ENCODE results near the gene MBP.
"Not testable (repeated sequence)": the region's sequence is repeated elsewhere in the genome, so short reads cannot be mapped to it uniquely, and the experiment has no call there.

MBP gene

DNA sequence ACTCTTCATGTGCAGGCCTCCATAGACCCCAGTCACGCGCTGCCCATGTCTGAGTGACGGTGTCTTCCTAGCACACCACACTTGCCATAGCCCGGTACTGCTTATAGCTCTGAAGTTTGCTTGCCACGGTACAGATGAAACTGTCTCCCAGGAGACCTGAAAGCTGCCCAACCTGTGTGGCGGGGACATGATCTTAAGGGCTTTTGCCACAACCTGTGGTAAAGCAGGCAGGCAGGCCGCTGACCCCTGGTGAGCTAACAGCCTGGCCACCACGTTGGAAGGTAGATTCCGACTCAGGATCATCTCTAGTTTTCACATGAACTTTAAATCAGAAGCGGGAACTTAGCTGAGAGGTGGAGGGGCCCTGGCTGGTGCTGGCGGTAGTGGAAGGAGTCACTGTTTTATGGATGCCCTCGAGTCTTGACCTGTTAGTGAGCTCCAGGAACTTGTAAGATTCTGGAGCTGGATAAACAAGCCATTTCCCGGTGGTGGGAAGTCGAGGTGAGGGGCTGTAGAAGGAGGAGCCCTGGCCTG lies 156.9 kb downstream of the MBP start:
- Histone ChIP-seq H3K27me3 (ENCODE audit: control insufficient read depth, insufficient read depth, low read length, poor library complexity, severe bottlenecking) (no peaks in the 10 kb centered on the region), H3K4me1 (ENCODE audit: control insufficient read depth, insufficient read depth, low read length) (peaks cover 12% of the 10 kb centered on the region), H3K36me3 (ENCODE audit: control insufficient read depth, insufficient read depth, low read length) (no peaks in the 10 kb centered on the region), H3K4me3 (ENCODE audit: insufficient read depth, low read depth, low read length) (no peak overlapping the region), H3K27ac (ENCODE audit: insufficient read depth, low read depth, low read length, poor library complexity, severe bottlenecking) (no peak overlapping the region), H3K9me3 (ENCODE audit: control insufficient read depth, low read length) (no peaks in the 10 kb centered on the region)
- WGBS, 2 experiments = 94% methylated on average over 14 of the region's 14 CpGs

GRCh38 chr18:76974386-76974785 lies 158.2 kb downstream of the MBP start:
- H3K36me3 ChIP-seq (ENCODE audit: control insufficient read depth, insufficient read depth, low read length) = no peaks in the 10 kb centered on the region
- no peaks in the 10 kb centered on the region for H3K27me3 ChIP-seq (ENCODE audit: control insufficient read depth, insufficient read depth, low read length, poor library complexity, severe bottlenecking)
- no peak overlapping the region for H3K27ac ChIP-seq (ENCODE audit: insufficient read depth, low read depth, low read length, poor library complexity, severe bottlenecking)
- H3K9me3 ChIP-seq (ENCODE audit: control insufficient read depth, low read length) = no peaks in the 10 kb centered on the region
- no peak overlapping the region for H3K4me3 ChIP-seq (ENCODE audit: insufficient read depth, low read depth, low read length)
- peaks cover 6% of the 10 kb centered on the region for H3K4me1 ChIP-seq (ENCODE audit: control insufficient read depth, insufficient read depth, low read length)
- WGBS, 2 experiments = 96 to 98% methylated on average over 5 of the region's 5 CpGs

GRCh38 chr18:76973520-76974266 lies 158.9 kb downstream of the MBP start:
- Histone ChIP-seq H3K9me3 (ENCODE audit: control insufficient read depth, low read length) (no peaks in the 10 kb centered on the region), H3K4me1 (ENCODE audit: control insufficient read depth, insufficient read depth, low read length) (peaks cover 6% of the 10 kb centered on the region), H3K27ac (ENCODE audit: insufficient read depth, low read depth, low read length, poor library complexity, severe bottlenecking) (no peak overlapping the region), H3K4me3 (ENCODE audit: insufficient read depth, low read depth, low read length) (no peak overlapping the region), H3K27me3 (ENCODE audit: control insufficient read depth, insufficient read depth, low read length, poor library complexity, severe bottlenecking) (no peaks in the 10 kb centered on the region), H3K36me3 (ENCODE audit: control insufficient read depth, insufficient read depth, low read length) (no peaks in the 10 kb centered on the region)
- 89 to 90% methylated on average over 20 of the region's 20 CpGs for WGBS, 2 experiments

DNA sequence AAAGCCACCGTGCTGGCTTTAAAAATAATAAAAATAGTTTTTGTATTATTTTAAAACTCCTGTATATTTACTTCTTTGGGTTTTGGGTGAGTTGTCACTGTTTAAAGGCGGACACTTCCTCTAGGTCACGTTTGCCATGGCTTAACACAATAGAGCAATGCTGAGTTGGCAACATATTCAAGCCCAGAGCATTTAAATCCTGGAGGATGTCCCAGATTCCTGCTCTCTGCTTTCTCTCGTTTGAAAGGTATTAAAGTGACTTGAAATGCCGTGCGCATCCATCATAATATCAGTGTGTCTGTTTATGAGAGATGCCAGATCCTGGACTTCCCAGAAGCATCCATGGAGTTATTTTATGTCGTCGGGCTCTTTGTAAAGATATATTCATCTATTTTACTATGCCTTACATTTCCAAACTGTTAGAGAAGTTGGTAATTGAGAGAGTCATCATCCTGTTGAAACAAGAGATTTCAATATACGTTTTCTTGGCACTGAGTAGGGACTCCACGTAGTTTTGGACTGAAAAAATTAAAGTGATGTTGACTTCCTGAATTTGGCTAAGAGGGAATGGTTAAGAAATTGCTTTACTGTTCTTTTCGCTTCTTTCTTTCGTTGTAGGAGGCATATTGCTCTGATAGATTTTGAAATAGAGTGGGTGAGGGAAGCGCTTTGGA lies 159.6 kb downstream of the MBP start:
- Histone ChIP-seq H3K4me1 (ENCODE audit: control insufficient read depth, insufficient read depth, low read length) (peaks cover 9% of the 10 kb centered on the region), H3K27me3 (ENCODE audit: control insufficient read depth, insufficient read depth, low read length, poor library complexity, severe bottlenecking) (no peaks in the 10 kb centered on the region), H3K27ac (ENCODE audit: insufficient read depth, low read depth, low read length, poor library complexity, severe bottlenecking) (no peak overlapping the region), H3K36me3 (ENCODE audit: control insufficient read depth, insufficient read depth, low read length) (no peaks in the 10 kb centered on the region), H3K9me3 (ENCODE audit: control insufficient read depth, low read length) (no peaks in the 10 kb centered on the region), H3K4me3 (ENCODE audit: insufficient read depth, low read depth, low read length) (no peak overlapping the region)
- 93 to 94% methylated on average over 12 to 13 of the region's 13 CpGs for WGBS, 2 experiments

DNA sequence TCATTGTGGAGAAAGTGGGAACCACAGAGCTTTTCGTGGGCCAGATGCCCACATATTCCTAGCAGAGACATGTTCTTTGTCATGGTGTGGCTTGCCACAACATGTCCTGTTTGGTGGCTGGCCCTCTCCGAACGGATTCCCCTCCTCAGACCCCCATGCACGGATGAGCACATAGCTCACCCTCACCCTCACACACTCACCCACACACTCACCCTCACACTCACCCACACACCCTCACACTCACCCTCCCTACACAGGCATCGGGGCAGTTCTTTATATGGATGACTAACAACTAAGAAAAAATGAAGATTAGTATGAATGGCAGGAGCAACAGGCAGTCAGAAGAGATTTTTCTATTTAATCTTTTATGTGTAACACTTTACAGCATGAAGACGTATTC lies 160.3 kb downstream of the MBP start:
- peaks cover 13% of the 10 kb centered on the region for H3K4me1 ChIP-seq (ENCODE audit: control insufficient read depth, insufficient read depth, low read length)
- H3K4me3 ChIP-seq (ENCODE audit: insufficient read depth, low read depth, low read length) = no peak overlapping the region
- H3K27me3 ChIP-seq (ENCODE audit: control insufficient read depth, insufficient read depth, low read length, poor library complexity, severe bottlenecking) = no peaks in the 10 kb centered on the region
- 90 to 96% methylated on average over 4 of the region's 6 CpGs for WGBS, 2 experiments
- H3K36me3 ChIP-seq (ENCODE audit: control insufficient read depth, insufficient read depth, low read length) = no peaks in the 10 kb centered on the region
- H3K9me3 ChIP-seq (ENCODE audit: control insufficient read depth, low read length) = no peaks in the 10 kb centered on the region
- no peak overlapping the region for H3K27ac ChIP-seq (ENCODE audit: insufficient read depth, low read depth, low read length, poor library complexity, severe bottlenecking)

GRCh38 chr18:76970770-76971559 lies 161.6 kb downstream of the MBP start:
- Histone ChIP-seq H3K9me3 (ENCODE audit: control insufficient read depth, low read length) (no peaks in the 10 kb centered on the region), H3K4me1 (ENCODE audit: control insufficient read depth, insufficient read depth, low read length) (peaks cover 13% of the 10 kb centered on the region), H3K27me3 (ENCODE audit: control insufficient read depth, insufficient read depth, low read length, poor library complexity, severe bottlenecking) (no peaks in the 10 kb centered on the region), H3K36me3 (ENCODE audit: control insufficient read depth, insufficient read depth, low read length) (no peaks in the 10 kb centered on the region), H3K27ac (ENCODE audit: insufficient read depth, low read depth, low read length, poor library complexity, severe bottlenecking) (no peak overlapping the region), H3K4me3 (ENCODE audit: insufficient read depth, low read depth, low read length) (no peak overlapping the region)
- WGBS, 2 experiments = 88 to 92% methylated on average over 10 to 11 of the region's 11 CpGs

- Histone ChIP-seq H3K4me1 (ENCODE audit: control insufficient read depth, insufficient read depth, low read length) (peaks cover 7% of the 10 kb centered on the region), H3K27me3 (ENCODE audit: control insufficient read depth, insufficient read depth, low read length, poor library complexity, severe bottlenecking) (no peaks in the 10 kb centered on the region), H3K36me3 (ENCODE audit: control insufficient read depth, insufficient read depth, low read length) (no peaks in the 10 kb centered on the region), H3K4me3 (ENCODE audit: insufficient read depth, low read depth, low read length) (no peak overlapping the region), H3K27ac (ENCODE audit: insufficient read depth, low read depth, low read length, poor library complexity, severe bottlenecking) (no peak overlapping the region), H3K9me3 (ENCODE audit: control insufficient read depth, low read length) (no peaks in the 10 kb centered on the region)
- WGBS, 2 experiments = 23 to 27% methylated on average over 15 to 16 of the region's 17 CpGs
Observed at GRCh38 chr18:76967721-76968472, 164.7 kb downstream of the MBP start.

- not testable (repeated sequence) for H3K4me3 ChIP-seq (ENCODE audit: insufficient read depth, low read depth, low read length); H3K4me1 ChIP-seq (ENCODE audit: control insufficient read depth, insufficient read depth, low read length); H3K36me3 ChIP-seq (ENCODE audit: control insufficient read depth, insufficient read depth, low read length); H3K27ac ChIP-seq (ENCODE audit: insufficient read depth, low read depth, low read length, poor library complexity, severe bottlenecking); H3K27me3 ChIP-seq (ENCODE audit: control insufficient read depth, insufficient read depth, low read length, poor library complexity, severe bottlenecking); H3K9me3 ChIP-seq (ENCODE audit: control insufficient read depth, low read length)
Observed at GRCh38 chr18:76967299-76967698, 165.3 kb downstream of the MBP start.

GRCh38 chr18:76965555-76966151 lies 166.9 kb downstream of the MBP start:
- H3K27me3 ChIP-seq (ENCODE audit: control insufficient read depth, insufficient read depth, low read length, poor library complexity, severe bottlenecking); H3K9me3 ChIP-seq (ENCODE audit: control insufficient read depth, low read length); H3K4me1 ChIP-seq (ENCODE audit: control insufficient read depth, insufficient read depth, low read length); H3K4me3 ChIP-seq (ENCODE audit: insufficient read depth, low read depth, low read length); H3K27ac ChIP-seq (ENCODE audit: insufficient read depth, low read depth, low read length, poor library complexity, severe bottlenecking); H3K36me3 ChIP-seq (ENCODE audit: control insufficient read depth, insufficient read depth, low read length): not testable (repeated sequence)
- WGBS, 2 experiments = 80 to 81% methylated on average over 11 of the region's 11 CpGs
